Activated CD8-positive, alpha-beta T cell treated with anti-CD3 and anti-CD28 coated beads for 36 hours (primary cell): ENCODE results near the gene EGF. TPM values are rescaled to one million over a fixed set of nuclear protein-coding genes. Genes with fewer than 3 reads are reported as not detected.
"Not testable (repeated sequence)": the region's sequence is repeated elsewhere in the genome, so short reads cannot be mapped to it uniquely, and the experiment has no call there.

Experiments
- ATAC-seq: fragments of 200-7000 bp; cut with Tn5 transposase; one replicate; pipeline ENCODE4 v1.10.0; 2021; ENCODE audit warnings: mild to moderate bottlenecking, moderate library complexity
- CTCF ChIA-PET: fragments of 350-600 bp; sonication (Branson Sonifier 250); formaldehyde crosslinking; loops from one replicate; lab custom pipeline; 2021; ENCODE audit warnings: antibody characterized with exemption; lab: Charles Lee
- POLR2A ChIA-PET: fragments of 350-600 bp; sonication (Branson Sonifier 250); formaldehyde crosslinking; loops from one replicate; lab custom pipeline; 2021; ENCODE audit warnings: antibody characterized with exemption; lab: Charles Lee
- DNase-seq: peaks from one replicate; pipeline ENCODE4 v3.0.0-alpha.2; 2020
- H3K27ac Mint-ChIP-seq: one replicate; pipeline ENCODE4 v1.8.0; 2021; ENCODE audit warnings: mild to moderate bottlenecking, mixed read lengths
- H3K27me3 Mint-ChIP-seq: one replicate; pipeline ENCODE4 v1.8.0; 2021; ENCODE audit warnings: mixed read lengths
- H3K36me3 Mint-ChIP-seq: one replicate; pipeline ENCODE4 v1.8.0; 2021; ENCODE audit warnings: low read depth, mixed read lengths
- H3K4me1 Mint-ChIP-seq: one replicate; pipeline ENCODE4 v1.8.0; 2021; ENCODE audit warnings: low read depth, mixed read lengths
- H3K4me3 Mint-ChIP-seq: one replicate; pipeline ENCODE4 v1.8.0; 2021; ENCODE audit warnings: mild to moderate bottlenecking, moderate library complexity, mixed read lengths
- H3K9me3 Mint-ChIP-seq: one replicate; pipeline ENCODE4 v1.8.0; 2021; ENCODE audit warnings: mixed read lengths
- intact Hi-C: fragments of 100-400 bp; cut with micrococcal nuclease; formaldehyde crosslinking; loops from one replicate; pipeline ENCODE4 v1.10.0; 2022
- total RNA-seq, 2 experiments: library from RNA; stranded (reverse); gene quantifications; one replicate each; pipeline ENCODE4 v1.2.3, GENCODE V29; 2021
- TF ChIP-seq, protein P1 (sequence below): fragments of 200-600 bp; IDR thresholded peaks from one replicate; pipeline ENCODE4 v1.8.0; 2022; ENCODE audit warnings: antibody characterized with exemption, mild to moderate bottlenecking

EGF gene
- total RNA-seq, 2 experiments from 2014 or later: not detected

DNA sequence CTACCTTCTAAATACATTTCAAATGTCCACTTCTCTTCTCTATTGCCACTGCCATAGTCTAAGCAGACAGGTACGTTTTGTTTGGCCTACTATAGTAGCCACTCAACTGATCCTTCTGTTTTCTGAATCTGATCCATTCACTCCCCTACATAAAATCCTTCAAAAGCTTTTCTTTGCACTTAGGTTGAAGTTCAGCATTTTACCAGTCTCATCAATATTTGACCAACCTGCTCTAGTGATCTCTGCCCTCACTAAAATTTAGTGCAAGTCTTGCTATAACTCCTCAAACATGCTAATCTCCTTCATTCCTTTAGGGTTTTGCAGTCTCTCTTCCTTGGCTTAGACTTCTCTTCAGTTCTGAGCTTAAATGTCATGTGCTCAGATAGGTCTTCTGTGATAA, 33.4 kb downstream of the EGF start:
- CTCF ChIA-PET: no interaction called here

DNA sequence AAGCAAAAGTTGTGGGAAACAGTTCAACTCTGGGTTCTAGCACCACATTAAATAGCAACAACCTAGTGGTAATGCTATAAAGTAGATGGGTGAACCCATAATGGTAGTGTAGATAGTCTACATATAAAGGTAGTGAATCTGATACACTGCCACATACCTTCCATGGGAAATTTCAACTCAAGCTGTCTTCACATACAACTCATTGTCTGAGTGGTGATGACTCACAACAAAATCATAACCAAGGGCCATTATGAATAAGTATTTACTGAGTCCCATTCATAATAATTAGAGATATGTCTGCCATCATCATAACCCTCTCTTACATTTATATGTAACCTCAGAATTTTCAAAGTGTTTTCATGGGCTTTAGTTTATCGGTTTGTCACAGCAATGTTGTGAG, 34.8 kb downstream of the EGF start:
- Mint-ChIP-seq H3K36me3 (no peaks in the 10 kb centered on the region), H3K27ac (peak overlapping the region; percentile 68), H3K9me3 (no peaks in the 10 kb centered on the region), H3K4me1 (peaks cover 18% of the 10 kb centered on the region), H3K4me3 (no peak overlapping the region), H3K27me3 (peaks cover 2% of the 10 kb centered on the region)
- peak; percentile 76 for ATAC-seq
- POLR2A ChIA-PET: no interaction called here
- CTCF ChIA-PET: interaction anchor here (0.7 kb wide), 2 partner anchors 31 to 125 kb away, joined by 3 read pairs; no protein-coding TSS in a partner anchor
- TF ChIP-seq, protein P1, sequence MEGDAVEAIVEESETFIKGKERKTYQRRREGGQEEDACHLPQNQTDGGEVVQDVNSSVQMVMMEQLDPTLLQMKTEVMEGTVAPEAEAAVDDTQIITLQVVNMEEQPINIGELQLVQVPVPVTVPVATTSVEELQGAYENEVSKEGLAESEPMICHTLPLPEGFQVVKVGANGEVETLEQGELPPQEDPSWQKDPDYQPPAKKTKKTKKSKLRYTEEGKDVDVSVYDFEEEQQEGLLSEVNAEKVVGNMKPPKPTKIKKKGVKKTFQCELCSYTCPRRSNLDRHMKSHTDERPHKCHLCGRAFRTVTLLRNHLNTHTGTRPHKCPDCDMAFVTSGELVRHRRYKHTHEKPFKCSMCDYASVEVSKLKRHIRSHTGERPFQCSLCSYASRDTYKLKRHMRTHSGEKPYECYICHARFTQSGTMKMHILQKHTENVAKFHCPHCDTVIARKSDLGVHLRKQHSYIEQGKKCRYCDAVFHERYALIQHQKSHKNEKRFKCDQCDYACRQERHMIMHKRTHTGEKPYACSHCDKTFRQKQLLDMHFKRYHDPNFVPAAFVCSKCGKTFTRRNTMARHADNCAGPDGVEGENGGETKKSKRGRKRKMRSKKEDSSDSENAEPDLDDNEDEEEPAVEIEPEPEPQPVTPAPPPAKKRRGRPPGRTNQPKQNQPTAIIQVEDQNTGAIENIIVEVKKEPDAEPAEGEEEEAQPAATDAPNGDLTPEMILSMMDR: no peak
- DNase-seq: no peak
- intact Hi-C loops: no loop called here

More for the DNA sequence above, 33.4 kb downstream of the EGF start:
- no peak overlapping the region for H3K4me3 Mint-ChIP-seq
- POLR2A ChIA-PET: no interaction called here
- DNase-seq (no peak), ATAC-seq (no peak)
- H3K27me3 Mint-ChIP-seq: peaks cover 5% of the 10 kb centered on the region
- peaks cover 18% of the 10 kb centered on the region for H3K4me1 Mint-ChIP-seq
- no peaks in the 10 kb centered on the region for H3K36me3 Mint-ChIP-seq
- H3K27ac Mint-ChIP-seq: no peak overlapping the region
- no peaks in the 10 kb centered on the region for H3K9me3 Mint-ChIP-seq
- TF ChIP-seq, protein P1: no peak
- intact Hi-C loops: no loop called here

DNA sequence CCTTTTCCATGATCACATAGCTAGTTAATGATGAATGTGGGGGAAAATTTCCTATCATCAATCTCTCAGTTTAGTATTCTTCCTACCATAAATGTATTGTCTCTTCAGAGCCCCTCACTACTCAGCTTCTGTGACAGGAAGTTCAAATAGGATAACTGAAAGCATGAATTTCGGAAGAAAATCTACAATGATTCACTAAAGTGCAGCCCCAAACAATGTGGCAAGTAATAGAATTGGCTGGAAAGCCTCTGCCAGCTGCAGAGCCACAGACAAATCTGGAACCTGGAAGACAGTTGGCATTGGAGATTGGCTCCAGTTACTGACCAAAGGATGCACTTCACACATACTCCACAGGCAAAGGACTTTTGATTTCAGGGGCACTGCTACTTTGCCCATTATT, 35.2 kb downstream of the EGF start:
- peaks cover 2% of the 10 kb centered on the region for H3K27me3 Mint-ChIP-seq

DNA sequence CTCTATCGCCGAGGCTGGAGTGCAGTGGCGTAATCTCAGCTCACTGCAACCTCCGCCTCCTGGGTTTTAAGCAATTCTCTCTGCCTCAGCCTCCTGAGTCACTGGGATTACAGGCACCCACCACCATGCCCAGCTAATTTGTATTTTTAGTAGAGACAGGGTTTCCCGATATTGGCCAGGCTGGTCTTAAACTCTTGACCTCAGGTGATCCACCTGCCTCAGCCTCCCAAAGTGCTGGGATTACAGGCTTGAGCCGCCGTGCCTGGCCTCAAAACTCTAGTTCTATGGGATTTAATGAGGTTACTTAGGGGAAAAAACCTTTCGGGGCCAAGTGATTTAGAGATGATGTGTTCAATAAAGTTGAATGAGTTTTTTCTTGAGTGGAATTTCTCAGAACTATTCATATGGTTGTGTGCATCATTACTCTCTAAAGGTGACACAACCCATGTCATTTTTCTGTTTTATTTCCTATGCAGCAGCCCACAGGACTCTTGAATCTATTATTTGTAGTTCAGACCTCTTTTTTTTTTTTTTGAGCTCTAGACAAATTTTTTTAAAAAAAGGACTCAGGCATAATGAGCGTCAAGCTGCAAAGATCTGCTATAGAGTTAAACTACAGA, 36.5 kb downstream of the EGF start:
- DNase-seq, H3K9me3 Mint-ChIP-seq, H3K27me3 Mint-ChIP-seq, H3K4me3 Mint-ChIP-seq, CTCF ChIA-PET, intact Hi-C loops, H3K36me3 Mint-ChIP-seq: not testable (repeated sequence)
- H3K4me1 Mint-ChIP-seq: peaks cover 18% of the 10 kb centered on the region
- peak overlapping the region; percentile 9 for H3K27ac Mint-ChIP-seq
- ATAC-seq: peak; percentile 35
- POLR2A ChIA-PET: interaction anchor here (0.7 kb wide), 1 partner anchor 233 kb away, joined by 3 read pairs; no protein-coding TSS in a partner anchor

More for the DNA sequence above, 35.2 kb downstream of the EGF start:
- TF ChIP-seq, protein P1: no peak
- intact Hi-C loops: no loop called here
- ChIA-PET CTCF (interaction anchor here (0.7 kb wide), 2 partner anchors 30 to 125 kb away, joined by 3 read pairs; no protein-coding TSS in a partner anchor), POLR2A (interaction anchor here (0.6 kb wide), 1 partner anchor 517 kb away, joined by 3 read pairs; no protein-coding TSS in a partner anchor)
- Mint-ChIP-seq H3K36me3 (no peaks in the 10 kb centered on the region), H3K4me1 (peaks cover 18% of the 10 kb centered on the region), H3K4me3 (no peak overlapping the region), H3K9me3 (no peaks in the 10 kb centered on the region), H3K27ac (peak overlapping the region; percentile 68)
- ATAC-seq: peak; percentile 56
- DNase-seq: no peak

DNA sequence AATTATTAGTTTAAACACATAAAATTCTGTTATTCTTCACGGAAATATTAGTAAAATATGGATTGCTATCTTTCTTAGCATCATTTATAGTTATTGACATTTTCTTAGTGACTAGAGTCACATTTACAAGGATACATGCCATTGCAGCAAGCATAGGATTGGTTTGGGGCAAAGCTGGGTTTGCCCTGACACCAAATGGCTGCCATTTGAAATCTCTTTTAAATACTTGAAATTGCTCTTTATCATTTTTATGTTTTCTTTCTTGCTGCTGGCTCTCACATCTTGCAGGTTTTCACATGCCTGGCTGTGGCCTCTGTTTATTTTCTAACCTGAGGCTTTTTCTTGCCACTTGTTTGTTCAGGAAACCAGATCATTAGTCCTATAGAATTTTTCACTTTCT, 39.9 kb downstream of the EGF start:
- Mint-ChIP-seq H3K27ac (no peak overlapping the region), H3K4me3 (no peak overlapping the region), H3K9me3 (no peaks in the 10 kb centered on the region), H3K27me3 (peaks cover 2% of the 10 kb centered on the region), H3K36me3 (no peaks in the 10 kb centered on the region), H3K4me1 (peaks cover 10% of the 10 kb centered on the region)
- no peak for DNase-seq
- no peak for ATAC-seq
- ChIA-PET POLR2A (no interaction called here), CTCF (no interaction called here)
- intact Hi-C loops: no loop called here
- TF ChIP-seq, protein P1: no peak
